HFF-Myc (cell line): Measurements from ENCODE around the gene ZNF784.

Source experiments
- DNase-seq: peaks from one replicate; pipeline ENCODE4 v3.0.0-alpha.2; 2011; ENCODE audit warnings: low read depth; ENCODE audit errors: extremely low read depth
- H3K4me3 ChIP-seq: replicated peaks from 2 replicates; pipeline ENCODE4 v1.5.1; 2011; ENCODE audit warnings: low read depth, mild to moderate bottlenecking, control low read depth, low read length
- CTCF ChIP-seq: IDR thresholded peaks from 2 replicates; pipeline ENCODE4 v1.5.1; 2012; ENCODE audit warnings: mild to moderate bottlenecking, low read depth, low read length, control low read depth; ENCODE audit errors: missing control alignments

ZNF784 gene

GRCh38 chr19:55621673-55622231 lies 2.6 kb downstream of the ZNF784 start:
- TF ChIP-seq CTCF: no peak
- DNase-seq: no peak
- no peak overlapping the region for H3K4me3 ChIP-seq

- no peak for TF ChIP-seq CTCF
- H3K4me3 ChIP-seq: no peak overlapping the region
- DNase-seq: no peak
Observed at GRCh38 chr19:55621205-55621672, 3.1 kb downstream of the ZNF784 start.

GRCh38 chr19:55620410-55621204 lies 3.8 kb downstream of the ZNF784 start:
- TF ChIP-seq CTCF: no peak
- H3K4me3 ChIP-seq: no peak overlapping the region
- DNase-seq: no peak

- no peak for TF ChIP-seq CTCF
- no peak for DNase-seq
- no peak overlapping the region for H3K4me3 ChIP-seq
Observed at GRCh38 chr19:55619286-55619685, 5.1 kb downstream of the ZNF784 start.

GRCh38 chr19:55618426-55618825 lies 5.9 kb downstream of the ZNF784 start:
- no peak overlapping the region for H3K4me3 ChIP-seq
- TF ChIP-seq CTCF: no peak
- DNase-seq: no peak

GRCh38 chr19:55617426-55617825 lies 6.9 kb downstream of the ZNF784 start:
- TF ChIP-seq CTCF: no peak
- no peak for DNase-seq
- no peak overlapping the region for H3K4me3 ChIP-seq
